ENCODE data around the gene ITGA8.
"Not testable (repeated sequence)": the region's sequence is repeated elsewhere in the genome, so short reads cannot be mapped to it uniquely, and the experiment has no call there.

ITGA8 gene

DNA sequence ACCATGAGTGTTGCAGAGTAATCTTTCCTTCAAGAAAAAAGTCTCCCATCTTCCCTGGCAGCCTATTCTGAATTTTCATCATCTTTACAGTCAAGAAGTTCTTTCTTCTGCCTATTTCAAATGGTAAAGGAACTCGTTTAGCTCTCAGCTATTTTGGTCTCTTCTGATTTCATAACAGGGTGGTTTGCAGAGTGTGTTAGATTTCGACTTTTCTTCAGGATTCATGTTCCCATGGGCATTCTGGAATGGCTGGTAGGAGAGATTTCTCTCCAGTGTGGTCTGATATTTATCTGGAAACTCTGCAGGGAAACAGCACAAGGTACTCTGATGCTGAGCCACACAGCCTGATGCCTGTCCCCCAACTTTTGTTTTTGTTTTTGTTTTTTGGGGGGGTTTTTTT, 237.6 kb downstream of the ITGA8 start:
- no peaks in the 10 kb centered on the region for H3K36me3 ChIP-seq (ENCODE audit: control insufficient read depth, insufficient read depth, low read length)
- H3K4me1 ChIP-seq (ENCODE audit: control insufficient read depth, insufficient read depth, low read length) = peaks cover 19% of the 10 kb centered on the region
- H3K27ac ChIP-seq (ENCODE audit: low read depth, low read length) = no peak overlapping the region
- H3K9ac ChIP-seq (ENCODE audit: low read depth, low read length) = no peak overlapping the region
- H3K9me3 ChIP-seq (ENCODE audit: control insufficient read depth, insufficient read depth, low read length) = no peaks in the 10 kb centered on the region
- H3K27me3 ChIP-seq (ENCODE audit: control insufficient read depth, insufficient read depth, low read length) = peaks cover 48% of the 10 kb centered on the region
- no peak overlapping the region for H3K4me3 ChIP-seq (ENCODE audit: low read depth, low read length)

DNA sequence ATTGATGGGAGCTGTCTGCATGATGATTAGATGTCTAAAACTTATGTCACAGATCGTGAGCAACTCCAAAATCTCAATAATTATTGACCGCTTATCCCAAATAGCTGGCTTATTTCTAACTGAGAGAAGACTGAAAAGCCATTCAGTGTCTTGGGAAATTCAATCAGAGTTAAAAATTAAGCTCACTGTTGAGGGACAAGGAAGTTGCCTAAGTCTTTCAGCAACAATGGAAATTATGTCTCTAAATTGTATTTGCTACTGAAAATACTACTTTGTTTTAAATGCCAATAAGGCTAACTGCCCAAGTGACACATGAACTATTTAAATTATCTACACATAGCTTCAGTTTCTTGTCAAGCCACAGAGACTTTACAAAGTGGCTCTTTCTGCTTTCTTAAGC, 240.8 kb downstream of the ITGA8 start:
- H3K9ac ChIP-seq (ENCODE audit: low read depth, low read length) = no peak overlapping the region
- peak overlapping the region; percentile 58 for H3K27ac ChIP-seq (ENCODE audit: low read depth, low read length)
- no peaks in the 10 kb centered on the region for H3K36me3 ChIP-seq (ENCODE audit: control insufficient read depth, insufficient read depth, low read length)
- H3K9me3 ChIP-seq (ENCODE audit: control insufficient read depth, insufficient read depth, low read length) = no peaks in the 10 kb centered on the region
- H3K4me1 ChIP-seq (ENCODE audit: control insufficient read depth, insufficient read depth, low read length) = peaks cover 21% of the 10 kb centered on the region
- H3K27me3 ChIP-seq (ENCODE audit: control insufficient read depth, insufficient read depth, low read length) = peaks cover 80% of the 10 kb centered on the region
- H3K4me3 ChIP-seq (ENCODE audit: low read depth, low read length) = no peak overlapping the region

DNA sequence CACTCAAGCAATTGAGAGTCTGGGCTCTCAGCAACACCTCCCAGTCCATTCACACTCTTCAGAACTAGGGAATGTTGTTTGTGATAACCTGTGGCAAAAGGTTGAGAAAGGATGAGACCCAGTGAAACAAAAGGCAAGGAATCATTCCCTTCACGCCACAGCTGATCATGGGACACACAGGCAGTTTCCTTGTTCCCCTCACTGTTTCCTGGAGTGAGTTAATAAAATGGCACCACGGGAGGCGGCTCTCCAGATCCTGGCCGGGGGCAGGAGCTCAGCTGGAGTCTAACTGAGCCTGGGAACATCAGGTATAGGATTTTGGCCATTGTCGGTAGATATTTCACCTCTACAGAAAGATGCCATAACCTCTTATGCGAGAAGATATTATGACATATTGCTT, 241.3 kb downstream of the ITGA8 start:
- no peak overlapping the region for H3K4me3 ChIP-seq (ENCODE audit: low read depth, low read length)
- H3K4me1 ChIP-seq (ENCODE audit: control insufficient read depth, insufficient read depth, low read length) = peaks cover 26% of the 10 kb centered on the region
- peaks cover 85% of the 10 kb centered on the region for H3K27me3 ChIP-seq (ENCODE audit: control insufficient read depth, insufficient read depth, low read length)
- no peak overlapping the region for H3K9ac ChIP-seq (ENCODE audit: low read depth, low read length)
- H3K36me3 ChIP-seq (ENCODE audit: control insufficient read depth, insufficient read depth, low read length) = no peaks in the 10 kb centered on the region
- peak overlapping the region; percentile 74 for H3K27ac ChIP-seq (ENCODE audit: low read depth, low read length)
- H3K9me3 ChIP-seq (ENCODE audit: control insufficient read depth, insufficient read depth, low read length) = no peaks in the 10 kb centered on the region

DNA sequence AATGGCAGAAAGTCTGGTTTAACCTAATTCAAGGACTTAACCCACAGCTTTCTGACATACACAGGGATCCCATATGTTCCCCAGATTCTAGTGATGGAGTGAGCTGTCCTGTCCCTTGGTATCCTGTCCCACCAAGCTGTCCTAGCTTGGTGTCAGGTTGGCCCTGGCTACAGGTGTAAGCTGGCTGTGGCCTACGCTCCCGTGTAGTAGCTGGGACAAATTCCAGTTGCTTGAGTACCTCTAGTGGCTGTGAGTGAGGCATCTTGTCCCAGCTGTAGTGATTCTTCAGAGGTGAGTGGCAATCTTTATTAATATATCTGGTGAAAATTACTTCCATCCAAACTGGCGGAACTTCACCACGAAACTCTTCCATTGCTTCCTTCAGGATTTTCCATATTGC, 243.4 kb downstream of the ITGA8 start:
- H3K4me1 ChIP-seq (ENCODE audit: control insufficient read depth, insufficient read depth, low read length) = peaks cover 40% of the 10 kb centered on the region
- no peaks in the 10 kb centered on the region for H3K9me3 ChIP-seq (ENCODE audit: control insufficient read depth, insufficient read depth, low read length)
- peaks cover 96% of the 10 kb centered on the region for H3K27me3 ChIP-seq (ENCODE audit: control insufficient read depth, insufficient read depth, low read length)

DNA sequence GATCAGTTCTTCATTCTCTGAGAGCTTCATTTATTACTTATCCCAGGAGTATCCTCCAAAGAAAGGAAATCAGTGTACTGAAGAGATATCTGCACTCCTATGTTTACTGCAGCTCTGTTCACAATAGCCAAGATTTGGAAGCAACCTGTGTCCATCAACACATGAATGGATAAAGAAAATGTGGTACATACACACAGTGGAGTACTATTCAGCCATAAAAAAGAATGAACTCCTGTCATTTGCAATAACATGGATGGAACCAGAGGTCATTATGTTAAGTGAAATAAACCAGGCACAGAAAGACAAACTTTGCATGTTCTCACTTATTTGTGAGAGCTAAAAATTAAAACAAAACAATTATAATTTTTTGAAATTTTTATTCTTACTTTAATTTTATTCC, 244.3 kb downstream of the ITGA8 start:
- Histone ChIP-seq H3K4me1 (ENCODE audit: control insufficient read depth, insufficient read depth, low read length) (peaks cover 44% of the 10 kb centered on the region), H3K27me3 (ENCODE audit: control insufficient read depth, insufficient read depth, low read length) (peaks cover 97% of the 10 kb centered on the region)
- not testable (repeated sequence) for H3K9me3 ChIP-seq (ENCODE audit: control insufficient read depth, insufficient read depth, low read length); H3K4me3 ChIP-seq (ENCODE audit: low read depth, low read length); H3K9ac ChIP-seq (ENCODE audit: low read depth, low read length); H3K27ac ChIP-seq (ENCODE audit: low read depth, low read length); H3K36me3 ChIP-seq (ENCODE audit: control insufficient read depth, insufficient read depth, low read length)

More for the DNA sequence above, 243.4 kb downstream of the ITGA8 start:
- Histone ChIP-seq H3K27ac (ENCODE audit: low read depth, low read length) (no peak overlapping the region), H3K36me3 (ENCODE audit: control insufficient read depth, insufficient read depth, low read length) (no peaks in the 10 kb centered on the region), H3K9ac (ENCODE audit: low read depth, low read length) (no peak overlapping the region), H3K4me3 (ENCODE audit: low read depth, low read length) (no peak overlapping the region)

DNA sequence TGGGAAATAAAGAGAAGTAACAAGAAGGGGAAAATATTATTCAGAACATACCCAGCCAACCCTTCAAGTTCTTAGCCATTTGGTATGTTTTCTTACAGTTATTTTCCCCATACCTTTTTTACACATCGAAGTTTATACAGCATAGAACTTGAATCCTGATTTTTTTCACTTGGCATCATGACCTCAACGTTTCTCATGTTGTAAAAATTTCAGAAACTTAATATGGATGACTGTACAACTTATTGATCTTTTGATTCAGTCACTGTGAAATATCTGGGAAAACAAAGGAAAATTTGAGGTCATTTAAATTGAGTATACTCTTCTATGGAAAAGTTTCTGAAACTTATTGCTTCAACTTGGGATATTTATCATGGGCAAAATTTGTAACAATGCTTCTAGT, 245.1 kb downstream of the ITGA8 start:
- Histone ChIP-seq H3K27me3 (ENCODE audit: control insufficient read depth, insufficient read depth, low read length) (peaks cover 99% of the 10 kb centered on the region), H3K27ac (ENCODE audit: low read depth, low read length) (no peak overlapping the region), H3K4me3 (ENCODE audit: low read depth, low read length) (no peak overlapping the region), H3K9ac (ENCODE audit: low read depth, low read length) (no peak overlapping the region), H3K36me3 (ENCODE audit: control insufficient read depth, insufficient read depth, low read length) (no peaks in the 10 kb centered on the region), H3K4me1 (ENCODE audit: control insufficient read depth, insufficient read depth, low read length) (peaks cover 48% of the 10 kb centered on the region), H3K9me3 (ENCODE audit: control insufficient read depth, insufficient read depth, low read length) (no peaks in the 10 kb centered on the region)

DNA sequence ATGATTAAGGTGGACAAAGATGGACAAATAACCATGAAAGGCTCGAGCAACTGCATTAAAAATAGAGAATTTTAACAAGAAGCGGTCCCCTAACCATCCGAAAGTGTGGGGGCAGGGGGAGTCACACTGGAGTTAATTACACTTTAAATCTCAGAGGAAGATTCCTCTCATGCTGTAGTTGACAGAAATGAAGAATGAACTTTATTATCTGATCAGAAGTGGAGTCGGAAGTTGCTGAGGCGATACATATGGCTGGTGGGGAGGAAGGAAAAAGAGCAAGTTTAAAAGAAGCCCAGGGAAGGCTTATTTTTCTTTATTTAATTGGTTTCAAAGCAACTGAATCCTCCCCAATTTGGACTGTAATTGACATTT, 246.3 kb downstream of the ITGA8 start:
- Histone ChIP-seq H3K9ac (ENCODE audit: low read depth, low read length) (no peak overlapping the region), H3K27ac (ENCODE audit: low read depth, low read length) (peak overlapping the region; percentile 75), H3K4me3 (ENCODE audit: low read depth, low read length) (peak overlapping the region; percentile 15; the same call in 1 of the 2 replicates), H3K4me1 (ENCODE audit: control insufficient read depth, insufficient read depth, low read length) (peaks cover 35% of the 10 kb centered on the region), H3K9me3 (ENCODE audit: control insufficient read depth, insufficient read depth, low read length) (no peaks in the 10 kb centered on the region), H3K27me3 (ENCODE audit: control insufficient read depth, insufficient read depth, low read length) (peaks cover 99% of the 10 kb centered on the region), H3K36me3 (ENCODE audit: control insufficient read depth, insufficient read depth, low read length) (no peaks in the 10 kb centered on the region)

DNA sequence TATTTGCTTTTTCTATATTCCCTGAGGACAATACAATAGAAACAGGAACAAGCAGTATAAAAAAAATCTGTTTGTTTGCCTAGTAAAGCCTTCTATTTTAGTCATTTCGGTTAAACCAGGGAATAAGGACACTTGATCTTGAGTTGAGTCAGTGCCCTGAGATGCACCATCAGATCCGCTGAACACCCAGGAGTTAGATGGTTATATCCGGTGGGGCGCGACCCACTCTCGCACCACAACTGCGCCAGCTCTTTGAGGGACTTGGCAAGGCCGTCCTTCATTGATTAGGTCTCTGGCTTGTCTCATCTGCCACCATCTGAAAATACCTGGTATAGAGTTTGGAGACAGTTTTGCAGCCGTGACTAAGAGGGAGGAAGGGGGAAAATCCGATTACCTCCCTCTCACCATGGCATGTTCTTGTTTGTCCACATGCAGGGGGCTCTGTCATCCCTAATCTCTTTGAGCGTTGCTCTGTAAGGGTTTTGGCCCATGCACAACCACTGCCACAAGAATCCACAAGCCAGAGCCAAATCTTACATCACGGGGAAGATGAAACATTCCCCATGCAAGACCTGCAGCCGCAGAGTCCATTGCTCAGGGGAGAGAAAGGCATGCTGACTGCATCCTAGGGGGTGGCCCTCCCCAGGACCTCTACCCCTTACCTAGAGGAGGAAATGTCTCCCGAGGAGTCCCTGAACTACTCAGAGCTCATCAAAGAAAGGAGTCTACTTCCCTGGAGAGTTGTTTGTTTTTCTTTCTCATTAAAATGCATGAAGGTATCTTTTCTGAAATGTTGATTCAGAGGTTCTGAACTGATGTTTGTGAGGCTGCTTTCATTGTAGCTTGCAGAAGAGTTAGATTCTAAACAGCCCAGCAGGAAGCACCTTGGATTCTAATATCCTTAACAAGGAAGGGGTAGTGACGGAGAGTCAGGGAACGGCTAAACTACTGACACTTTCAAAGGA, 247.0 kb downstream of the ITGA8 start:
- no peaks in the 10 kb centered on the region for H3K36me3 ChIP-seq (ENCODE audit: control insufficient read depth, insufficient read depth, low read length)
- H3K9ac ChIP-seq (ENCODE audit: low read depth, low read length) = no peak overlapping the region
- H3K27ac ChIP-seq (ENCODE audit: low read depth, low read length) = peak overlapping the region; percentile 75
- no peaks in the 10 kb centered on the region for H3K9me3 ChIP-seq (ENCODE audit: control insufficient read depth, insufficient read depth, low read length)
- H3K4me3 ChIP-seq (ENCODE audit: low read depth, low read length) = no peak overlapping the region; the same call in 1 of the 2 replicates
- H3K4me1 ChIP-seq (ENCODE audit: control insufficient read depth, insufficient read depth, low read length) = peaks cover 32% of the 10 kb centered on the region
- peaks cover 99% of the 10 kb centered on the region for H3K27me3 ChIP-seq (ENCODE audit: control insufficient read depth, insufficient read depth, low read length)

DNA sequence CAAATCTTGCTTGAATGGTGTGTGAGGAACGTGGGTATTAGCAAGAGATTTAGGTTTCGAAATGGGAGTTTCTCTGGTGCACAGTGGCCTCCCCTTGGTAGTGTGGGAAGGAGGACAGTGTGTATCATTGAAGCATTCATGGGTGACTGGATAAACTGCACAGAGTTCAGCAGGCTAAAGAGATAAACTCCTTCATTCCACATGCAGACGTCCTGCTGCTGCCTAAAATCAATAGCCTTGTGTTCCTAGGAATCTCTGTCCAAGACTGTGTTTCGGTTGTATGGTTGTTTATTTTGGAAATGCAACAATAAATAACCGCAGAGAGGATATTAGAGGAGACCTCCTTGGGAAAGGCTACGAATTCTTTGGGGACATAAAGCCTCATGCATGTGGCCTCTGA, 247.7 kb downstream of the ITGA8 start:
- Histone ChIP-seq H3K9ac (ENCODE audit: low read depth, low read length) (no peak overlapping the region), H3K27me3 (ENCODE audit: control insufficient read depth, insufficient read depth, low read length) (peaks cover 99% of the 10 kb centered on the region), H3K9me3 (ENCODE audit: control insufficient read depth, insufficient read depth, low read length) (no peaks in the 10 kb centered on the region), H3K36me3 (ENCODE audit: control insufficient read depth, insufficient read depth, low read length) (no peaks in the 10 kb centered on the region), H3K27ac (ENCODE audit: low read depth, low read length) (no peak overlapping the region), H3K4me1 (ENCODE audit: control insufficient read depth, insufficient read depth, low read length) (peaks cover 29% of the 10 kb centered on the region), H3K4me3 (ENCODE audit: low read depth, low read length) (no peak overlapping the region)

DNA sequence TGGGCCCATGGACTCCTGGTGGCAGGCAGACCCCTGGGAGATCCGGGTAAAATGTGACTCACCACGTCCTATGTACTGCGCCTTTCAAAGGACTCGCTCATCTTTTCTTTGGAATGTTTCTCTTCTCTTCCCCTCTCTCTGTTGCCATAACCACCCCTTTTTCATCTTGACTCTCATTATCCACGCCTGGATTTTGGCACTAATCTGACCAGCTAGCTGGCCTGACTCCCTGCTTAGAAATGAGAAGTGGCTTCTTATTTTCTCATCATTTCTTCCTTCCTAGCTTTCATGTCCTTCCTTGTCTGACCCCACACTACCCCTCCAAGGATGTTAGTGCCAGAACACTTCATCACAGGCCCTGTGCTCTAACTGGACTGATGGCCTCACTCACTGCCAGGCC, 250.6 kb downstream of the ITGA8 start:
- Histone ChIP-seq H3K9me3 (ENCODE audit: control insufficient read depth, insufficient read depth, low read length) (no peaks in the 10 kb centered on the region), H3K4me3 (ENCODE audit: low read depth, low read length) (no peak overlapping the region), H3K4me1 (ENCODE audit: control insufficient read depth, insufficient read depth, low read length) (peaks cover 29% of the 10 kb centered on the region), H3K27me3 (ENCODE audit: control insufficient read depth, insufficient read depth, low read length) (peaks cover 94% of the 10 kb centered on the region), H3K9ac (ENCODE audit: low read depth, low read length) (no peak overlapping the region), H3K27ac (ENCODE audit: low read depth, low read length) (no peak overlapping the region), H3K36me3 (ENCODE audit: control insufficient read depth, insufficient read depth, low read length) (no peaks in the 10 kb centered on the region)

DNA sequence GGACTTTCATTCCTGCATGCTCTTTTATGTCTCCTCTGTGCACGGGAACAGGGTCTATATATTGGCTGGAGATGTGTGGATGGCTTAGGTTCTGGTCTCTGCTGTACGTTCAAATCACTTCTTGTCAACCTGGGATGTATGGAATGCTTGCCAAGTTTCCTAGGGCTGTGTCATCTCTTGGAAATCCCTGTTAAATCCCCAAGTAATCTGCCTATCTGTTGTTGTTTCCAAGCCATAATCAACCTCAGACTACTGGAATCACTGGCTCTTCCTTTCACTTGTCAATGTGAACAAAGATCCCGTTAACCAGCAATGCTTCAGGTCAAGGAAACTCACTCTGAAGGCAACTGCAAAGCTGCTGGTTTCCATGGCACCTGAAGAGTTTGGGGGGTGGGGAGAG, 255.3 kb downstream of the ITGA8 start:
- Histone ChIP-seq H3K27me3 (ENCODE audit: control insufficient read depth, insufficient read depth, low read length) (peaks cover 48% of the 10 kb centered on the region), H3K4me1 (ENCODE audit: control insufficient read depth, insufficient read depth, low read length) (no peaks in the 10 kb centered on the region), H3K27ac (ENCODE audit: low read depth, low read length) (no peak overlapping the region), H3K4me3 (ENCODE audit: low read depth, low read length) (no peak overlapping the region), H3K9me3 (ENCODE audit: control insufficient read depth, insufficient read depth, low read length) (no peaks in the 10 kb centered on the region), H3K9ac (ENCODE audit: low read depth, low read length) (no peak overlapping the region), H3K36me3 (ENCODE audit: control insufficient read depth, insufficient read depth, low read length) (no peaks in the 10 kb centered on the region)
